Measurements from ENCODE around the gene CXCL10.
"Not testable (repeated sequence)": the region's sequence is repeated elsewhere in the genome, so short reads cannot be mapped to it uniquely, and the experiment has no call there.

CXCL10 gene

DNA sequence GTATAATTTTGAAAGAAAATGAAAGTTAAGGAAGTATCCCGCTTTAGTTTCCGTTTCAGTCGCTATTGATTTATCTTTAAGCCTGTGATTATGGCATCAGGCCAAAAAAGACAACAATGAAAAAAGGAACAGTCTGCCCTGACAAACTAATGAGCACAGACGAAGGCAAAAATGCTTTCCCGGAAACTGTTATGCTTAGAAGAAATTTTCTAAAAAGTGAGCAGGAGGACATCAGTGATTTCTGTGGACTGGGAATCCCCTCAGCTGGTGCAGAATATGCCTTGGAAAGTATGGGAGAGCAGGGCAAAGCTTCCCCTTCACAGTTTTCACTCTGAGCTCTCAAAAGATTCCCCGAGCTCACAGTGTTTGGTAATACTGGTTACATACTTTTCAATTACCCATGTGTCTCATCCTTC is 5.1 kb upstream of the CXCL10 start:
- no peak for DNase-seq (ENCODE audit: low read depth)

GRCh38 chr4:76024065-76024464 is 768 bp upstream of the CXCL10 start:
- DNase-seq (ENCODE audit: low read depth), result no peak

- DNase-seq (ENCODE audit: low read depth), result no peak
These were observed 620 bp downstream of the CXCL10 start for GRCh38 chr4:76022677-76023076.

GRCh38 chr4:76022031-76022430 is 1.3 kb downstream of the CXCL10 start:
- DNase-seq (ENCODE audit: low read depth), result no peak

GRCh38 chr4:76017056-76017686 is 6.1 kb downstream of the CXCL10 start:
- DNase-seq (ENCODE audit: low read depth), result no peak

DNA sequence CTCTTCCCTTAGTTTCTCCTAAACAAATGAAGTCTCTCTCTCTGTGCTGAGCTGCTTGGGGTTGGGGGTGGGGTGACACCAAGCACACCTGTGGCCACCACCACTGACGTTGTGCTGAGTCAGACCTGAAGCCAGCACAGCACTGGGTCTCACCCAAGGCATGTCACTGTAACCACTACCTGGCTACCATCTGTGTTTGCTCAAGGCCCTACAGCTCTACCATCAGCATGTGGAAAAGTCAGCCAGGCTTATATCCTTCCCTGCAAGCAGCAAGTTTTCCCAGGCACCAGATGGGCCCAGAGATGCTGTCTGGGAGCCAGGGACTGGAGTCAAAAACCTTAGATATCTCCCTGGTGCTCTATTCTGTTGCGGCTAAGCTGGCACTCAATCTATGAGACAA is 6.9 kb downstream of the CXCL10 start:
- DNase-seq (ENCODE audit: low read depth), result no peak

DNA sequence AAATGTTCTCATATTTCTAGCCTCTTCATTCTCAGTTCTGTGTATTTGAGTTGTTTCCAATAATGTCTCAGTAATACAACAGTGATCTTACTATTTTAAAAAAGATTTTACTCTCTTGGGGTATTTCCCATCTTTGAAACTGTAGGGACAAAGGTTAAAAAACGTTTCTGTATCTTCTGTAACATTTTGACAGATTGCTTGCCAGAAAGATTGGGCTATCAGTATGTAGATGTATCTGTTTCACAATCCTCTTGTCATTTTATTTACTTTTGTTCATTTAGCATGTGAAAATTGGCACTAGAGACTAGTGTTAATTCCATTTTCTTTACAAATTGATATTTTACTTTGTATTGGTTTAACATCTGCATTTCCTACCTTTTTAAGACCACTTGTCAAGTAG is 9.8 kb downstream of the CXCL10 start:
- DNase-seq (ENCODE audit: low read depth), result no peak

- no peak for DNase-seq (ENCODE audit: low read depth)
These were observed 10.9 kb downstream of the CXCL10 start for GRCh38 chr4:76012388-76012801.

GRCh38 chr4:76011700-76012387 is 11.5 kb downstream of the CXCL10 start:
- peak; percentile 58 for DNase-seq (ENCODE audit: low read depth)

GRCh38 chr4:76011018-76011670 is 12.2 kb downstream of the CXCL10 start:
- no peak for DNase-seq (ENCODE audit: low read depth)

DNA sequence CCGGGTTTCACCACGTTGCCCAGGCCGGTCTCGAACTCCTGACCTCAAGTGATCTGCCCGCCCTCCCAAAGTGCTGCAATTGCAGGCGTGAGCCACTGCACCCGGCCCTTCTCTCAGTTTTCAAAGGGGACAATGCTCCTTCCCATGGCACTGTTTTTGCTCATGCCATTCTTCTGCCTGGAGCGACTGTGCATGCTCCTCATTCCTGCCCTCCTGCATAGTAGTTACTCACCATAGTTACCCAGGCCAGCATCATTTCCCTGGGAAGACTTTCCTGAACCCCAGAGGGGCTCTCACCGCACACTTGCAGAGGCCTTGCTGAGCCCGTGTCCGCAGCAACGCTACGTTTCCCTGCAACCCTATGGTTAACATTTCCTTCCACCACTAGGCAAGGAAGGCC is 12.7 kb downstream of the CXCL10 start:
- DNase-seq (ENCODE audit: low read depth), result no peak

DNA sequence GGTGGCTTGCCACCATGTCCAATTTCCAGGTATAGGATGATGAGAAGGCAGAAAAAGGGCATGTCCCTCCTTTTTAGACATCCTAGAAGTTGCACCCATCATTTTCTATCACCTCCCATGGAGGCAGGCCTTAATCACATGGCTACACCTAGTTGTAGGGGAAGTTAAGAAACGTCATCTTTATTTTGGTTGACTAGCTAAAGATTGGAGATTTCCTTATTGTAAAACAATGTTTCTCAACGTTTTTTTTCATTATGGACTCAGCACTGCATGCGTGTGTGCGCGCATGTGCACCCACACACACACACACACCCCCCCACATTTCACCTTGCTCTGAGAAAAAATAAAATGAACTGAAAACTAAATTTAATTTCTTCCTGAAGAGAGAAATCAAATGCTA is 14.0 kb downstream of the CXCL10 start:
- DNase-seq (ENCODE audit: low read depth), result no peak

GRCh38 chr4:76007089-76007862 is 16.0 kb downstream of the CXCL10 start, which contains the start of gene CXCL9:
TSS of gene CXCL9 (minus strand) at chr4:76007509. CDS start at chr4:76007449, 60 bp downstream.
- no peak for DNase-seq (ENCODE audit: low read depth)

DNA sequence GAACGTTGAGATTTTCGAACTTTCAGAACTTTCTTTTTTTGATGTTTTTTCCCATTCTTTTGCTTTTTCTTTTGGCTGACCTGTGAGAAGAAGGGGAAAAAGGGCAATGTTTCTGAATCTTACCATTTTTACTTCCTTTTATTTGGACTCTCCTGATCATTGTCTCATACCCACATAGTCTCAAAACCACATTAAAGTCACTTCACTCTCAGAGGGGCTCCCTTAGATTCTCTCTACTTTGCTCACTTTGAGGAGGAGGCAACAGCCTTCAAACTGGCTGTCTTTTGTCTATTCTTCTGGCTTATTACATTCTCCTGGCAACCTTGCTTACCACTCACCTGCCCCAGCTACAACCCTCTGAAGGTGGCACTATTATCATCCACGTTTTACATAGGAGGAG is 19.7 kb downstream of the CXCL10 start:
- no peak for DNase-seq (ENCODE audit: low read depth)

DNA sequence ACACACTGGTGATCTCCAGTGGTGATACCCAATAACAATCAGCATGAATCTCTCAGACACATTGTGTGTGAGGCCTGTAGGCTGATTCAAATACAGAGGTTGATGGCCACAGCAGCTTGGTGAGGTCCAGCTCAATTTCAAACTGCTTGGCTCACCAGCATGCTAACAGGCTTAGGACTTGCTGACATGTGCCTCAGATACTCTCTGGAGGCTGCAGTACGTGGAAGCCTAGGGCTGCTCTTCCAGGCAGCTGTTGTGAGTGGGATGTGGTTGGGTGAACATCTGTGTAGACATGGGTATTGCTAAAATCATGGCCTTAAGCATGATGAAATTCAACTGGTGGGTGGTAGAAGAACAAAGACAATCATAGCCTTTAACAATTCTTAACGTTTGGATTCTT is 20.3 kb downstream of the CXCL10 start:
- no peak for DNase-seq (ENCODE audit: low read depth)

DNA sequence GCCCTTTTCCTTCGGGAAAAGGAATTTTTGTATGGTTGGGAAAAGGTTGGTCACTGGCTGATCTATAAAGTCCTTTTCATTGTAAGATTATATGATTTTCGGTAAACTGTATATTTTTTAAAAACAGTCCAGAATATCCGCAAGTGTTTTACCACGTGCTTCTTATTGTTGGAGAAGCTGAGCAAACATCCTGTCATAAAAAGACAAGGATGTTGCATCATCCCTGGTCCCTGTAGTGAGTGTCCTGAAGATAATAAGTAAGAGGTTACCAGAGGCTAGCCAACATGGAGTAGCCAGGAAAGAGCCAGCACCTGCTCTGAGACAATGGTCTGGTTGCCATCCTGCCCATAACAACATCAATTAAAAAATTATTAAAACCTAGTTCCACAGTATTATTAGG is 21.1 kb downstream of the CXCL10 start:
- DNase-seq (ENCODE audit: low read depth), result no peak

DNA sequence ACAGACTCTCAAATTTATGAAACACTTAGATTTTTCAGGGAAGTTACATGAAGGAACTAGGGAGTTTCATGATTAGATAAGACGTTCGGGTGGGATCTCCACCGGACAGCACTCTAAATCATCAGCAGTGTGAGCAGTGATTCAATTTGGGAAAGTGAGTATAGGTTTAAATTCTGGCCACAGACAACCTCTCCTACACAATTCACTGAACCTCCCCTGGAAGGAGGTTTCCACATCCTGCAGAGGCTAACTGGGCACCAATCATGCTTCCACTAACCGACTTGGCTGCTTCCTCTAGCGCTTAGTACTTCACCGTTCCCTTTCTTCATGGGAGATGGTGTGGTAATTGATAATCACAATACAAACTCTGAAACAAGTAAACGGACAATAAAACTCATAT is 21.6 kb downstream of the CXCL10 start:
- DNase-seq (ENCODE audit: low read depth), result no peak

DNA sequence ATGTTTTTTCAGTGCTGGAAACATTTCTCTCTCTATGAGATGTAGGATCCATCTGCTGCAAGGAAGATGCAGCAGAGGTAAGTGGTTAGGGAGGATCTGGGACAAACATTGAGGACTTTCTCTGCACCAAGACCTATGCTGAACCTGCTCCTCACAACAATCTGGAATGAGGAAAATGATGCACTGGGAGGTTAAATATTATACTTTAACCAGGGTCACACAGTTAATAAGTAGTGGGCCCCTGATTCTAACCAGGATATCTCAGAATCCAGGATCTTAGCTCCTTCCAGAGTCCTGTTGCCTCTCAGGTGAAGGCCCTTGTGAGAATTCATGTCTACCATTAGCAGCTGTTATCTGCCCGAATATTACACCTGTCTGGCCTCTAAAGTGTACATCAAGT is 23.0 kb downstream of the CXCL10 start:
- DNase-seq (ENCODE audit: low read depth), result no peak

- DNase-seq (ENCODE audit: low read depth), result not testable (repeated sequence)
These were observed 24.7 kb downstream of the CXCL10 start for GRCh38 chr4:75998525-75999147.

- no peak for DNase-seq (ENCODE audit: low read depth)
These were observed 25.4 kb downstream of the CXCL10 start for GRCh38 chr4:75997946-75998345.

- no peak for DNase-seq (ENCODE audit: low read depth)
These were observed 26.2 kb downstream of the CXCL10 start for GRCh38 chr4:75997081-75997480.

DNA sequence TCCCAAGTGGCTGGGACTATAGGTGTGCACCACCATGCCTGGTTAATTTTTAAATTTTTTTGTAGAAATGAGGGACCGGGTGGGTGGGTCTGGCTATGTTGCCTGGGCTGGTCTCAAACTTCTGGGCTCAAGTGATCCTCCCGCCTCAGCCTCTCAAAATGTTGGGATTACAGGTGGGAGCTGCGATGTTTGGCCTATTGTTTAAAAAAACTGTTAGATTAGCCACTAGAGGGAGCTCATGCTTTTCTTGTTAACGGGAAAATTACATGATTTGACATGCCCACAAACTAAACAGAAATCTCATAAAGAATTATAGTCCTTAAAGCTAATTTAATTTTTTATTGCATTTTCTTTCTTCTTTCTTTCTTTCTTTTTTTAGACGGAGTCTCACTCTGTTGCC is 27.6 kb downstream of the CXCL10 start:
- DNase-seq (ENCODE audit: low read depth), result no peak

Data from GM04504 (cell line).